B cell (primary cell): ENCODE data around the gene ACIN1. TPM values are rescaled to one million over a fixed set of nuclear protein-coding genes. Genes with fewer than 3 reads are reported as not detected.

Experiments
- ATAC-seq: fragments of 200-7000 bp; cut with Tn5 transposase; one replicate; pipeline ENCODE4 v1.10.0; 2021; ENCODE audit warnings: low read depth, mild to moderate bottlenecking, moderate number of reproducible peaks, moderate library complexity
- CTCF ChIA-PET: fragments of 350-600 bp; sonication (Branson Sonifier 250); formaldehyde crosslinking; loops from one replicate; lab custom pipeline; 2021; ENCODE audit warnings: antibody characterized with exemption, inconsistent platforms; lab: Charles Lee
- POLR2A ChIA-PET: fragments of 350-600 bp; sonication (Branson Sonifier 250); formaldehyde crosslinking; loops from one replicate; lab custom pipeline; 2021; ENCODE audit warnings: antibody characterized with exemption; lab: Charles Lee
- DNase-seq: peaks from one replicate; pipeline ENCODE4 v3.0.0; 2013
- H2AFZ ChIP-seq: 2 replicates; pipeline ENCODE4 v1.6.1; 2012; ENCODE audit warnings: mild to moderate bottlenecking, low read depth, low read length; ENCODE audit not compliant: insufficient read depth, poor library complexity, severe bottlenecking
- H3K27ac ChIP-seq, 2 donors: 1 replicate in 1 of 2; 2 replicates in 1 of 2; pipeline ENCODE4 v1.5.1; 2012 to 2013; ENCODE audit warnings: low read length in 2 of 2, mild to moderate bottlenecking in 2 of 2, moderate library complexity in 1 of 2
- H3K27me3 ChIP-seq, 4 experiments: fragments of 200-600 bp in 1 of 4; sonication (generic) in 1 of 4; replicated peaks in 1 of 4; 1 replicate in 2 of 4; 2 replicates in 2 of 4; pipeline versions ENCODE4 v1.6.1 to v1.7.0; 2013 to 2016; ENCODE audit warnings: low read length in 3 of 4, mild to moderate bottlenecking in 2 of 4, mixed read lengths in 1 of 4, moderate library complexity in 1 of 4; ENCODE audit not compliant: insufficient read depth in 4 of 4, control insufficient read depth in 3 of 4; ENCODE audit errors: control extremely low read depth in 1 of 4
- H3K36me3 ChIP-seq, 2 experiments: replicated peaks in 1 of 2; 1 replicate in 1 of 2; 2 replicates in 1 of 2; pipeline versions ENCODE4 v1.6.1 to v1.7.1; 2013; ENCODE audit warnings: low read length in 1 of 2; ENCODE audit not compliant: insufficient read depth in 2 of 2, control insufficient read depth in 1 of 2; ENCODE audit errors: control extremely low read depth in 1 of 2, extremely low read depth in 1 of 2
- H3K4me1 ChIP-seq, 2 donors: fragments of 200-600 bp in 1 of 2; sonication (generic) in 1 of 2; 1 replicate in 1 of 2; 2 replicates in 1 of 2; pipeline versions ENCODE4 v1.5.1 to v1.6.1; 2013 to 2017; ENCODE audit warnings: low read length in 2 of 2; ENCODE audit not compliant: control insufficient read depth in 2 of 2, insufficient read depth in 2 of 2
- H3K4me2 ChIP-seq: replicated peaks from 2 replicates; pipeline ENCODE3; 2012; ENCODE audit warnings: mild to moderate bottlenecking, low read depth, low read length; ENCODE audit not compliant: poor library complexity, severe bottlenecking
- H3K4me3 ChIP-seq, 5 experiments: fragments of 200-600 bp in 1 of 5; sonication (generic) in 1 of 5; 1 replicate in 3 of 5; 2 replicates in 2 of 5; pipeline versions ENCODE4 v1.5.1 to v1.7.0; 2011 to 2016; ENCODE audit warnings: low read length in 4 of 5, mild to moderate bottlenecking in 4 of 5, low read depth in 2 of 5, control low read depth in 1 of 5, moderate library complexity in 1 of 5; ENCODE audit not compliant: insufficient read depth in 1 of 5; ENCODE audit errors: control extremely low read depth in 1 of 5, extremely low read depth in 1 of 5
- H3K79me2 ChIP-seq: fragments of 200-600 bp; sonication (generic); one replicate; pipeline ENCODE4 v1.6.0; 2016; ENCODE audit warnings: low read length; ENCODE audit not compliant: control insufficient read depth, insufficient read depth
- H3K9ac ChIP-seq: fragments of 200-600 bp; sonication (generic); 2 replicates; pipeline ENCODE4 v1.6.1; 2017; ENCODE audit warnings: mild to moderate bottlenecking, low read length, moderate library complexity
- H3K9me3 ChIP-seq, 3 donors: one replicate each; pipeline versions ENCODE4 v1.6.1 to v1.7.1; 2013; ENCODE audit warnings: low read length in 2 of 3; ENCODE audit not compliant: control insufficient read depth in 2 of 3, insufficient read depth in 1 of 3; ENCODE audit errors: control extremely low read depth in 1 of 3
- H4K20me1 ChIP-seq: 2 replicates; pipeline ENCODE4 v1.6.0; 2012; ENCODE audit warnings: mild to moderate bottlenecking, low read length; ENCODE audit not compliant: insufficient read depth, control insufficient read depth, poor library complexity, severe bottlenecking
- H3K27ac Mint-ChIP-seq: one replicate; pipeline ENCODE4 v1.8.0; 2021; ENCODE audit warnings: mixed read lengths
- H3K27me3 Mint-ChIP-seq: one replicate; pipeline ENCODE4 v1.8.0; 2021; ENCODE audit warnings: mixed read lengths
- H3K4me1 Mint-ChIP-seq: one replicate; pipeline ENCODE4 v1.8.0; 2021; ENCODE audit warnings: mixed read lengths
- H3K4me3 Mint-ChIP-seq: one replicate; pipeline ENCODE4 v1.8.0; 2021; ENCODE audit warnings: mixed read lengths
- H3K9me3 Mint-ChIP-seq: one replicate; pipeline ENCODE4 v1.8.0; 2022; ENCODE audit warnings: mixed read lengths; ENCODE audit not compliant: insufficient read depth
- CTCF ChIP-seq: fragments of 200-600 bp; IDR thresholded peaks from one replicate; pipeline ENCODE4 v1.8.0; 2022; ENCODE audit warnings: antibody characterized with exemption, mild to moderate bottlenecking
- EZH2 ChIP-seq: IDR thresholded peaks from 2 replicates; pipeline ENCODE4 v1.6.1; 2012; ENCODE audit warnings: borderline replicate concordance, low read depth, mild to moderate bottlenecking, moderate library complexity, low read length; ENCODE audit not compliant: insufficient read depth, poor library complexity, severe bottlenecking
- WGBS: methylation state at CpG from one replicate; pipeline ENCODE4 v1.1.5; 2013; ENCODE audit warnings: missing lambda C conversion rate; ENCODE audit not compliant: insufficient coverage; 5-methylcytosine and 5-hydroxymethylcytosine counted together
- intact Hi-C: fragments of 100-400 bp; cut with micrococcal nuclease; formaldehyde crosslinking; loops from one replicate; pipeline ENCODE4 v1.10.0; 2022
- polyA plus RNA-seq: library from polyadenylated mRNA; depleted of rRNA; stranded (reverse); fragments of >200 nt; gene quantifications from 2 replicates; pipeline ENCODE4 v1.2.3, GENCODE V29; 2012
- total RNA-seq, 2 donors: library from RNA; stranded (reverse); fragments of 120-200 nt in 1 of 2; gene quantifications; 1 replicate in 1 of 2; 2 replicates in 1 of 2; pipeline versions ENCODE4 v1.2.3 to v1.2.4, GENCODE V29; 2013 to 2022

Gene ACIN1
- total and polyA plus RNA-seq, 2 donors (not counting 1 experiment from before 2014, with no cell fraction given) = 178 to 359 TPM

GRCh38 chr14:23137192-23137812, 42.4 kb upstream of the ACIN1 start:
- H3K9me3 ChIP-seq = no peaks in the 10 kb centered on the region
- 86% methylated on average over 7 of the region's 11 CpGs for WGBS
- no peaks in the 10 kb centered on the region for H3K79me2 ChIP-seq
- TF ChIP-seq CTCF = no peak
- TF ChIP-seq EZH2 = no peak
- intact Hi-C loops = no loop called here
- no peak overlapping the region for H3K4me3 Mint-ChIP-seq
- H3K27me3 Mint-ChIP-seq = no peaks in the 10 kb centered on the region
- H3K27ac ChIP-seq = no peak overlapping the region
- H3K9ac ChIP-seq = no peak overlapping the region
- H3K4me1 Mint-ChIP-seq = no peaks in the 10 kb centered on the region
- H3K9me3 Mint-ChIP-seq = no peaks in the 10 kb centered on the region
- no peak overlapping the region for H3K4me2 ChIP-seq
- ATAC-seq (no peak), DNase-seq (no peak)
- no peak overlapping the region for H3K4me3 ChIP-seq
- H3K36me3 ChIP-seq = no peaks in the 10 kb centered on the region
- no peaks in the 10 kb centered on the region for H4K20me1 ChIP-seq
- H3K27me3 ChIP-seq = no peaks in the 10 kb centered on the region
- no peaks in the 10 kb centered on the region for H3K4me1 ChIP-seq
- no peak overlapping the region for H2AFZ ChIP-seq
- no peak overlapping the region for H3K27ac Mint-ChIP-seq
- CTCF ChIA-PET = interaction anchor here (0.8 kb wide), 1 partner anchor 47 kb away, joined by 3 read pairs; no protein-coding TSS in a partner anchor
- POLR2A ChIA-PET = no interaction called here

GRCh38 chr14:23136566-23137133, 41.7 kb upstream of the ACIN1 start:
- intact Hi-C loops = no loop called here
- no peaks in the 10 kb centered on the region for H3K4me1 Mint-ChIP-seq
- Histone ChIP-seq H3K4me1 (no peaks in the 10 kb centered on the region), H3K4me3 (no peak overlapping the region), H3K9ac (no peak overlapping the region), H3K27ac (no peak overlapping the region), H3K9me3 (no peaks in the 10 kb centered on the region), H3K36me3 (no peaks in the 10 kb centered on the region), H4K20me1 (no peaks in the 10 kb centered on the region), H3K27me3 (no peaks in the 10 kb centered on the region), H3K4me2 (no peak overlapping the region), H2AFZ (no peak overlapping the region), H3K79me2 (no peaks in the 10 kb centered on the region)
- no peaks in the 10 kb centered on the region for H3K9me3 Mint-ChIP-seq
- H3K4me3 Mint-ChIP-seq = no peak overlapping the region
- no peak overlapping the region for H3K27ac Mint-ChIP-seq
- CTCF ChIA-PET = interaction anchor here (1.3 kb wide), 1 partner anchor 16 kb away, joined by 4 read pairs; no protein-coding TSS in a partner anchor
- 94% methylated on average over 15 of the region's 16 CpGs for WGBS
- TF ChIP-seq EZH2 (no peak), CTCF (no peak)
- POLR2A ChIA-PET = no interaction called here
- H3K27me3 Mint-ChIP-seq = no peaks in the 10 kb centered on the region
- DNase-seq = no peak
- ATAC-seq = no peak
